RWPE2 (cell line): Measurements from ENCODE around the gene SYT2.
"Not testable (repeated sequence)": the region's sequence is repeated elsewhere in the genome, so short reads cannot be mapped to it uniquely, and the experiment has no call there.

ENCODE experiments used
- ATAC-seq: fragments of 200-7000 bp; cut with Tn5 transposase; 3 replicates; pipeline ENCODE4 v1.9.1; 2021; ENCODE audit warnings: low read depth
- DNase-seq: peaks from one replicate; pipeline ENCODE4 v3.0.0-alpha.2; 2020; ENCODE audit warnings: low spot score
- H3K27ac ChIP-seq: fragments of 450-650 bp; 2 replicates; pipeline ENCODE4 v1.5.1; 2017; ENCODE audit warnings: mild to moderate bottlenecking; ENCODE audit not compliant: poor library complexity, severe bottlenecking
- H3K27me3 ChIP-seq: fragments of 250-450 bp; sonication (Bioruptor Pico); 2 replicates; pipeline ENCODE4 v1.5.1; 2021; ENCODE audit warnings: mild to moderate bottlenecking, moderate library complexity; ENCODE audit not compliant: insufficient read depth, poor library complexity, severe bottlenecking
- H3K36me3 ChIP-seq: fragments of 250-450 bp; sonication (Bioruptor Pico); 2 replicates; pipeline ENCODE4 v1.5.1; 2020; ENCODE audit warnings: low read depth, mild to moderate bottlenecking, moderate library complexity
- H3K4me1 ChIP-seq: fragments of 250-450 bp; sonication (Bioruptor Pico); 2 replicates; pipeline ENCODE4 v1.5.1; 2021; ENCODE audit warnings: mild to moderate bottlenecking, moderate library complexity; ENCODE audit not compliant: insufficient read depth, poor library complexity, severe bottlenecking
- H3K4me3 ChIP-seq: fragments of 250-450 bp; sonication (Bioruptor Pico); 2 replicates; pipeline ENCODE4 v1.5.1; 2021; ENCODE audit warnings: mild to moderate bottlenecking, moderate library complexity; ENCODE audit not compliant: severe bottlenecking
- H3K9me3 ChIP-seq: fragments of 250-450 bp; sonication (Bioruptor Pico); 2 replicates; pipeline ENCODE4 v1.5.1; 2021; ENCODE audit warnings: mild to moderate bottlenecking, moderate library complexity; ENCODE audit not compliant: severe bottlenecking
- TF ChIP-seq, protein P1 (sequence below): fragments of 450-650 bp; IDR thresholded peaks from one replicate; pipeline ENCODE4 v1.5.1; 2017; ENCODE audit warnings: mild to moderate bottlenecking, moderate library complexity; ENCODE audit not compliant: poor library complexity, severe bottlenecking

The SYT2 gene

DNA sequence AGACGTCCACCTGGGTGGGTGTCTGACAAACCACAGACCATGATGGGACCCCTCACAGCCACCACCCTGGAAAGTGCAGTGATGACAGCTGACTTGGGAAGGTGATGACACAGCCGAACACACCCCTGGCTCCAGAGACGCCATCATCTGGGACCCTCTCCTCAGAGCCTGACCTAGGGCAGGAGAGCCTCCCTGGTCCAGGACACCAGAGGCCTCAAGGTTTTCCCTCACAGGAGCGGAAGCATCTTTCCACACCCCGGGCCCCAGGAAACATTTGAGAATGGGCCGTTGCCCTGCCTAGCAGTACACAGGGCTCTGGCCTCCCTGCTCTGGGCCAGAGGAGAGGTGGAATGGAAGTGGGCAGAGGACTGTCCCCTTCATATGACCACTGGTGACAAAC, 79.7 kb downstream of the SYT2 start:
- no peaks in the 10 kb centered on the region for H3K9me3 ChIP-seq
- no peaks in the 10 kb centered on the region for H3K27me3 ChIP-seq
- ATAC-seq: no peak
- no peak overlapping the region for H3K27ac ChIP-seq
- TF ChIP-seq, protein P1, sequence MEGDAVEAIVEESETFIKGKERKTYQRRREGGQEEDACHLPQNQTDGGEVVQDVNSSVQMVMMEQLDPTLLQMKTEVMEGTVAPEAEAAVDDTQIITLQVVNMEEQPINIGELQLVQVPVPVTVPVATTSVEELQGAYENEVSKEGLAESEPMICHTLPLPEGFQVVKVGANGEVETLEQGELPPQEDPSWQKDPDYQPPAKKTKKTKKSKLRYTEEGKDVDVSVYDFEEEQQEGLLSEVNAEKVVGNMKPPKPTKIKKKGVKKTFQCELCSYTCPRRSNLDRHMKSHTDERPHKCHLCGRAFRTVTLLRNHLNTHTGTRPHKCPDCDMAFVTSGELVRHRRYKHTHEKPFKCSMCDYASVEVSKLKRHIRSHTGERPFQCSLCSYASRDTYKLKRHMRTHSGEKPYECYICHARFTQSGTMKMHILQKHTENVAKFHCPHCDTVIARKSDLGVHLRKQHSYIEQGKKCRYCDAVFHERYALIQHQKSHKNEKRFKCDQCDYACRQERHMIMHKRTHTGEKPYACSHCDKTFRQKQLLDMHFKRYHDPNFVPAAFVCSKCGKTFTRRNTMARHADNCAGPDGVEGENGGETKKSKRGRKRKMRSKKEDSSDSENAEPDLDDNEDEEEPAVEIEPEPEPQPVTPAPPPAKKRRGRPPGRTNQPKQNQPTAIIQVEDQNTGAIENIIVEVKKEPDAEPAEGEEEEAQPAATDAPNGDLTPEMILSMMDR: no peak
- DNase-seq: no peak
- H3K4me3 ChIP-seq: no peak overlapping the region
- H3K36me3 ChIP-seq: no peaks in the 10 kb centered on the region
- H3K4me1 ChIP-seq: no peaks in the 10 kb centered on the region

DNA sequence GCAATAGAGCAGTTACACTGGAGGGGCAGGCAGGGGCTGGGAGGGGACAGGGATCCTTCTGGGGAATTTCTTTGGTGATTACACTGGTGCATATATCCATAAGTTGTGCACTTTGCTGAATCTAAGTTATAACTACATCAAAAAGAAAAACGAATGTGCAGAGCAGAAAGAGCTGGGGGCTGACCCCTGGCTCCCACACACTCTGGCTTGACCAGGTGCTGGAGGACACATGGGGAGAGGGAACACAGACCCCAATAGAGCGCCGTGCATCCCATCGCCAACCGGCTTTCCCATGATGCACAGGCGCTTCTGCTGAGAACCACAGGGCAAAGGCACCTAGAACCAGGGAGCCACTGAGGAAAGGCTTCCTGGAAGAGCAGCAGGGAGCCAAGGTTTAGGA, 80.2 kb downstream of the SYT2 start:
- H3K27me3 ChIP-seq, DNase-seq, H3K27ac ChIP-seq, ATAC-seq, H3K4me3 ChIP-seq, H3K9me3 ChIP-seq, H3K36me3 ChIP-seq, H3K4me1 ChIP-seq: not testable (repeated sequence)

GRCh38 chr1:202629257-202629811, 80.9 kb downstream of the SYT2 start:
- H3K27ac ChIP-seq, H3K9me3 ChIP-seq, H3K27me3 ChIP-seq, H3K4me3 ChIP-seq, H3K4me1 ChIP-seq, ATAC-seq, DNase-seq, H3K36me3 ChIP-seq: not testable (repeated sequence)

- no peaks in the 10 kb centered on the region for H3K36me3 ChIP-seq
- TF ChIP-seq, protein P1: no peak
- H3K9me3 ChIP-seq: no peaks in the 10 kb centered on the region
- DNase-seq (no peak), ATAC-seq (no peak)
- H3K4me3 ChIP-seq: no peak overlapping the region
- no peak overlapping the region for H3K27ac ChIP-seq
- H3K27me3 ChIP-seq: no peaks in the 10 kb centered on the region
- H3K4me1 ChIP-seq: no peaks in the 10 kb centered on the region
These were observed 81.5 kb downstream of the SYT2 start for GRCh38 chr1:202628646-202629215.

- ATAC-seq (no peak), DNase-seq (no peak)
- no peaks in the 10 kb centered on the region for H3K4me1 ChIP-seq
- no peak overlapping the region for H3K4me3 ChIP-seq
- H3K27me3 ChIP-seq: no peaks in the 10 kb centered on the region
- H3K9me3 ChIP-seq: no peaks in the 10 kb centered on the region
- H3K36me3 ChIP-seq: no peaks in the 10 kb centered on the region
- TF ChIP-seq, protein P1: no peak
- no peak overlapping the region for H3K27ac ChIP-seq
These were observed 82.3 kb downstream of the SYT2 start for GRCh38 chr1:202627841-202628565.

DNA sequence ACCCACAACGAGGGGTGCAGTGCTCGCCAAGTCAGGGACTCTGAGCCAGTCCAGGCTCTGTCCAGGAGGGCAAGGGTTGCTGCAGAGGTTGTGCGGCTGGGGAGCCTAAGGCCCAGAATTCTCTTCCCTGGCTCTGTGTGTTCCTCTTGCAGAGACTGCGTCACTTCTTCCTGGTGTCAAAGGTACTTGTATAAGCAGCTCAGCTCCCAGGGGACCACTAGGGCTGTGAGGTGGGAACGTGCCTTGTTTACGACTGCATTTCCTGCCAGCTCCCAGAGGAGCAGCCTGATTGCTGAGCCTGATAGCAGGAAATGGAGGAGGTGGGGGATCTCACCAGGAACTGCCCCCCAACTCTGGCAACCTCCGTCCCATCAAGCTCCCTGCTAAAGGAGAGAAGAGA, 83.2 kb downstream of the SYT2 start:
- DNase-seq, H3K36me3 ChIP-seq, H3K27me3 ChIP-seq, H3K9me3 ChIP-seq, H3K4me1 ChIP-seq, H3K27ac ChIP-seq, ATAC-seq, H3K4me3 ChIP-seq: not testable (repeated sequence)
